Sigmoid colon (tissue), 4 donors: ENCODE data around the gene NLRC5.

Experiments used
- EP300 ChIP-seq, 4 donors: sonication (generic); formaldehyde crosslinking; IDR thresholded peaks; one replicate each; pipeline ENCODE4 v1.6.1; 2017; ENCODE audit warnings: antibody characterized with exemption in 4 of 4
- POLR2A ChIP-seq, 2 donors: fragments of 450-650 bp; IDR thresholded peaks; one replicate each; pipeline ENCODE4 v1.6.1; 2016; ENCODE audit warnings: antibody characterized with exemption in 2 of 2, mild to moderate bottlenecking in 2 of 2, moderate library complexity in 2 of 2
- POLR2AphosphoS5 ChIP-seq, 4 donors: sonication (generic); formaldehyde crosslinking; IDR thresholded peaks; one replicate each; pipeline ENCODE4 v1.6.1; 2017; ENCODE audit warnings: antibody characterized with exemption in 4 of 4
- TF ChIP-seq, protein P1 (sequence below), 4 experiments: fragments of 450-650 bp in 3 of 4; fragments of 200-600 bp in 1 of 4; IDR thresholded peaks; one replicate each; pipeline ENCODE4 v1.5.1; 2016 to 2019; ENCODE audit warnings: antibody characterized with exemption in 4 of 4, mild to moderate bottlenecking in 3 of 4, moderate library complexity in 2 of 4

DNA sequence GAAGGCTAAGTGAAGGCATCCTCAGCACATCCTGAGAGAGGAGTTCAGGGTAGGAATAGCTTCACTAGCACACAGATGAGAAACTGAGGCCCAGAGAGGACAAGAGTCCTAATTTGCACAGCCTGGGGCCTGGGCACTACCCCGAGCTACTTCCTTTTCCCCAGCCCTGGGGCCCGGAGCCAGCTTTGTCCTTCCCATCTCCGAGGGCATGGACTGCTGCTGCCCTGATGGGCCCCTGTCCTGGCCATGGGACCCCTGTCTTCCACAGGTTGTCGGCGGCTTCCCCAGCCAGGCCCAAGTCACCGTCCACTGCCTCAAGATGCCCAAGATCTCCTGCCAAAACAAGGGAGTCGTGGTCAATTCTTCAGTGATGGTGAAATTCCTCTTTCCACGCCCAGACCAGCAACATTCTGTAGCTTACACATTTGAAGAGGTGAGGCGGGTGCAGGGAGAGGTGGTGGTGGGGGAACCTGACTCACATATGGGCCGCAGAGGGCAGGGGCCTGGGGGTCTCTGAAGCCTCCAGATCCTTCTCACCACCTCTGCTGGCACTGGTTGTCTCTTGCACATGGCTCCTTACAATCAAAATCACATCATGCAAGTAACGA, 11.4 kb upstream of the NLRC5 start:
- TF ChIP-seq, protein P1, sequence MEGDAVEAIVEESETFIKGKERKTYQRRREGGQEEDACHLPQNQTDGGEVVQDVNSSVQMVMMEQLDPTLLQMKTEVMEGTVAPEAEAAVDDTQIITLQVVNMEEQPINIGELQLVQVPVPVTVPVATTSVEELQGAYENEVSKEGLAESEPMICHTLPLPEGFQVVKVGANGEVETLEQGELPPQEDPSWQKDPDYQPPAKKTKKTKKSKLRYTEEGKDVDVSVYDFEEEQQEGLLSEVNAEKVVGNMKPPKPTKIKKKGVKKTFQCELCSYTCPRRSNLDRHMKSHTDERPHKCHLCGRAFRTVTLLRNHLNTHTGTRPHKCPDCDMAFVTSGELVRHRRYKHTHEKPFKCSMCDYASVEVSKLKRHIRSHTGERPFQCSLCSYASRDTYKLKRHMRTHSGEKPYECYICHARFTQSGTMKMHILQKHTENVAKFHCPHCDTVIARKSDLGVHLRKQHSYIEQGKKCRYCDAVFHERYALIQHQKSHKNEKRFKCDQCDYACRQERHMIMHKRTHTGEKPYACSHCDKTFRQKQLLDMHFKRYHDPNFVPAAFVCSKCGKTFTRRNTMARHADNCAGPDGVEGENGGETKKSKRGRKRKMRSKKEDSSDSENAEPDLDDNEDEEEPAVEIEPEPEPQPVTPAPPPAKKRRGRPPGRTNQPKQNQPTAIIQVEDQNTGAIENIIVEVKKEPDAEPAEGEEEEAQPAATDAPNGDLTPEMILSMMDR (IDR thresholded peaks at IDR 0.05): no peak
- no peak for TF ChIP-seq POLR2AphosphoS5 (IDR thresholded peaks at IDR 0.05)
- no peak for TF ChIP-seq EP300 (IDR thresholded peaks at IDR 0.05)
- no peak for TF ChIP-seq POLR2A (IDR thresholded peaks at IDR 0.05)
